Endothelial cell of umbilical vein (primary cell): ENCODE measurements around the gene POLR3G.

ENCODE experiments used
- MYC ChIP-seq: IDR thresholded peaks from one replicate; pipeline ENCODE4 v1.6.1; 2011; ENCODE audit warnings: mild to moderate bottlenecking, low read depth, low read length
- POLR2A ChIP-seq: IDR thresholded peaks from 2 replicates; pipeline ENCODE4 v1.6.1; 2012; ENCODE audit warnings: low read depth, mild to moderate bottlenecking, control low read depth, low read length
- POLR2AphosphoS5 ChIP-seq: IDR thresholded peaks from 2 replicates; pipeline ENCODE4 v1.6.1; 2012; ENCODE audit warnings: low read depth, mild to moderate bottlenecking, control low read depth, low read length, moderate library complexity; ENCODE audit not compliant: insufficient read depth
- TF ChIP-seq, protein P1 (sequence below), 2 donors: IDR thresholded peaks; 1 replicate in 1 of 2; 2 replicates in 1 of 2; pipeline ENCODE4 v1.5.1; 2011; ENCODE audit warnings: low read length in 2 of 2, mild to moderate bottlenecking in 2 of 2, moderate library complexity in 2 of 2, control low read depth in 1 of 2, inconsistent platforms in 1 of 2, low read depth in 1 of 2; ENCODE audit not compliant: insufficient read depth in 1 of 2; ENCODE audit errors: extremely low read depth in 1 of 2
- TF ChIP-seq, protein P2 (sequence below): IDR thresholded peaks from 2 replicates; pipeline ENCODE4 v1.6.1; 2011; ENCODE audit not compliant: insufficient read depth, insufficient read length

DNA sequence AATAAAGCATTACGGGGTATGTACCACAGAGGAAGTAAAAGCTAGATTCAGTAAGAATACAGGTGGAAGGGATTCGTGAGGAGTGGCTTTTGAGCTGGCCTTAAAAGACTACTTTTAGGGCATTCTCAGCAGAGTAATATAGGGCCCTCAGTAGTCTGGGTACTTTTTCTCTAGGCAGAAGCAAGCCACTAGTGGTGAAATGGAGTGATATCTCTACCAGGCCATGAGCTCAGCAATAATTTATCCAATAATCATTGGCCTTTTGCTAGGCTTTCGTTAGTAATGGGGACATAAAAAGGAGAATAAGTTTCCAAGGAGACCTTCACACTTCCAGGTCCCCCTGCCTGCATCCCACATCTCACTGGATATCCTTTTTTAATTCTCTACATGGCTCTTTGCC is 1.7 kb downstream of the POLR3G start:
- TF ChIP-seq POLR2AphosphoS5 (no peak), POLR2A (no peak), MYC (no peak)
- TF ChIP-seq, protein P1, sequence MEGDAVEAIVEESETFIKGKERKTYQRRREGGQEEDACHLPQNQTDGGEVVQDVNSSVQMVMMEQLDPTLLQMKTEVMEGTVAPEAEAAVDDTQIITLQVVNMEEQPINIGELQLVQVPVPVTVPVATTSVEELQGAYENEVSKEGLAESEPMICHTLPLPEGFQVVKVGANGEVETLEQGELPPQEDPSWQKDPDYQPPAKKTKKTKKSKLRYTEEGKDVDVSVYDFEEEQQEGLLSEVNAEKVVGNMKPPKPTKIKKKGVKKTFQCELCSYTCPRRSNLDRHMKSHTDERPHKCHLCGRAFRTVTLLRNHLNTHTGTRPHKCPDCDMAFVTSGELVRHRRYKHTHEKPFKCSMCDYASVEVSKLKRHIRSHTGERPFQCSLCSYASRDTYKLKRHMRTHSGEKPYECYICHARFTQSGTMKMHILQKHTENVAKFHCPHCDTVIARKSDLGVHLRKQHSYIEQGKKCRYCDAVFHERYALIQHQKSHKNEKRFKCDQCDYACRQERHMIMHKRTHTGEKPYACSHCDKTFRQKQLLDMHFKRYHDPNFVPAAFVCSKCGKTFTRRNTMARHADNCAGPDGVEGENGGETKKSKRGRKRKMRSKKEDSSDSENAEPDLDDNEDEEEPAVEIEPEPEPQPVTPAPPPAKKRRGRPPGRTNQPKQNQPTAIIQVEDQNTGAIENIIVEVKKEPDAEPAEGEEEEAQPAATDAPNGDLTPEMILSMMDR (IDR thresholded peaks at IDR 0.05; ENCODE audit: extremely low read depth in 1 of 2, insufficient read depth in 1 of 2, low read depth in 1 of 2, low read length in 2 of 2), result no peak
- TF ChIP-seq, protein P2, sequence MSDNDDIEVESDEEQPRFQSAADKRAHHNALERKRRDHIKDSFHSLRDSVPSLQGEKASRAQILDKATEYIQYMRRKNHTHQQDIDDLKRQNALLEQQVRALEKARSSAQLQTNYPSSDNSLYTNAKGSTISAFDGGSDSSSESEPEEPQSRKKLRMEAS, result no peak
